Measurements from ENCODE around the gene SAT1.
A peak's percentile ranks its signal among the peaks of the same experiment; 100 is the strongest.

SAT1 gene

DNA sequence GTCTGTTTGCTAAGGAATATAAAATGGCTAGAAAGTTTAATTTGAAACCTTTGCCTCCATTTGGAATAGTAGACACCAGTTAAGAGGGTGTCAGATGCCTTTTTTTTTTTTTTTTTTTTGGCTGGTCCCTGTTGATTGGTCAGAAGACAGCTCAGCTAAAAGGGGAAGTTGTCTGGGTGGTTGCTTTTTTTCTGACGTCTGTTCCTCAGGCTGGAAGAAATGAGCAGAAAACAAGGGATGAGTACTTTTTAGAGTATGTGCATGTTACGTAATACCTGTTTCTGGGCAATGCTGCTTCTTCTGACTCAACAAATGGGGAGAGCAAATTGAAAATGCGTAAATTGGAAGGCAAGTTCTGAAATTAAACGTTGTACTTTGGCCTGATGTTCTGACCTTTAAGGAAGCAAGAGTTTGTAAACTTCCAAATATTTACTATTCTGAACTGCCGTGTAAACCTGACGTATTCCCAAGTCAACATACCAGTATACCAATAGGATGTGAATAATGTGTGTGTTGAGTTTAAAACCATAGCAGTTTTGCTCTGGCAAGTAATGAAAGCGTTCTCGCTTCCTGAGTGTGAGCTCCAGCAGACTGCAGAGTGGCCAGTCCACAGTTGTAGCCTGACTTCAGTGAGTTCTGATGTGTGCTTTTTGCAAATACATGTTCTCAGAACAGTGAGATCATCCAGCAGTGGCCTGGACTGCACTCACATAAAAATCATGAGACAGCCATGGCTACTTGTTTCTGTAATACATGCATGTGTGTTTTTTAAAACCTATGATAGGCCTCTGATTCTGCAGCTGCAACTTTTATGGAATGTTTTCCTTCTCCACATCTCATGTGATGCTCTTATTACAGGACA lies 1.7 kb downstream of the SAT1 start:
- Mint-ChIP-seq H3K27me3 (no peaks in the 10 kb centered on the region), H3K36me3 (ENCODE audit: insufficient read depth) (peaks cover 40% of the 10 kb centered on the region), H3K9me3 (no peaks in the 10 kb centered on the region), H3K4me3 (peak overlapping the region; percentile 96), H3K27ac (ENCODE audit: low read depth) (peak overlapping the region; percentile 94), H3K4me1 (peaks cover 30% of the 10 kb centered on the region)
- DNase-seq (ENCODE audit: low spot score in 2 of 2): no peak
- no peak for ATAC-seq (replicated peaks; ENCODE audit: extremely low read depth, poor library complexity, severe bottlenecking)

DNA sequence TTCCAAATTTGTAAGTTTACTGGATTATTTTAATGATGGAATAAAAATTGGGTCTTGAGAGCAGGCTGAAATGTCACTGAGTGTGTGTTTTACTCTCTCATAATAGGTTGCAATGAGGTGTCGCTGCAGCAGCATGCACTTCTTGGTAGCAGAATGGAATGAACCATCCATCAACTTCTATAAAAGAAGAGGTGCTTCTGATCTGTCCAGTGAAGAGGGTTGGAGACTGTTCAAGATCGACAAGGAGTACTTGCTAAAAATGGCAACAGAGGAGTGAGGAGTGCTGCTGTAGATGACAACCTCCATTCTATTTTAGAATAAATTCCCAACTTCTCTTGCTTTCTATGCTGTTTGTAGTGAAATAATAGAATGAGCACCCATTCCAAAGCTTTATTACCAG lies 2.6 kb downstream of the SAT1 start:
- Mint-ChIP-seq H3K4me3 (peak overlapping the region; percentile 96), H3K9me3 (no peaks in the 10 kb centered on the region), H3K36me3 (ENCODE audit: insufficient read depth) (peaks cover 40% of the 10 kb centered on the region), H3K4me1 (peaks cover 30% of the 10 kb centered on the region), H3K27ac (ENCODE audit: low read depth) (no peak overlapping the region), H3K27me3 (no peaks in the 10 kb centered on the region)
- ATAC-seq (replicated peaks; ENCODE audit: extremely low read depth, poor library complexity, severe bottlenecking) (no peak), DNase-seq (ENCODE audit: low spot score in 2 of 2) (no peak)

DNA sequence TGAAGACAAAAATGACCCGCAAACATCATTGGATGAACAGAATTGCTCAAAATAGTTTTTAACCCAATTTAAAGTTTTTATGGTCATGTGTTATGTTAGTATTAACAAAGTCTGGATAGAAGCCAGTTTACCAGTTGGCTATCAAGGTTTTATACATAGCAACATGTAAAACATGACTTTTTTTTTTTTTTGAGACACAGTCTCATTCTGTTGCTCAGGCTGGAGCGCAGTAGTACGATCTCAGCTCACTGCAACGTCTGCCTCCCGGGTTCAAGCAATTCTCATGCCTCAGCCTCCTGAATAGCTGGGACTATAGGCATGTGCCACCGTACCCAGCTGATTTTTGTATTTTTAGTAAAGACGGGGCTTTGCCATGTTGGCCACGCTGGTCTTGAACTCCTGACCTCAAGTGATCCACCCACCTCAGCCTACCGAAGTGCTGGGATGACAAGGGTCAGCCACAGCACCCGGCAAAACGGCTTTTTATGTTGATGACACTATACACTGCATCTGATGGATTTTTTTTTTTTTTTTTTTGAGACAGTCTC lies 3.4 kb downstream of the SAT1 start:
- no peaks in the 10 kb centered on the region for H3K9me3 Mint-ChIP-seq
- no peak overlapping the region for H3K4me3 Mint-ChIP-seq
- H3K27ac Mint-ChIP-seq (ENCODE audit: low read depth): peak overlapping the region; percentile 41
- H3K36me3 Mint-ChIP-seq (ENCODE audit: insufficient read depth): peaks cover 40% of the 10 kb centered on the region
- no peak for ATAC-seq (replicated peaks; ENCODE audit: extremely low read depth, poor library complexity, severe bottlenecking)
- H3K4me1 Mint-ChIP-seq: peaks cover 27% of the 10 kb centered on the region
- no peaks in the 10 kb centered on the region for H3K27me3 Mint-ChIP-seq
- no peak for DNase-seq (ENCODE audit: low spot score in 2 of 2)

DNA sequence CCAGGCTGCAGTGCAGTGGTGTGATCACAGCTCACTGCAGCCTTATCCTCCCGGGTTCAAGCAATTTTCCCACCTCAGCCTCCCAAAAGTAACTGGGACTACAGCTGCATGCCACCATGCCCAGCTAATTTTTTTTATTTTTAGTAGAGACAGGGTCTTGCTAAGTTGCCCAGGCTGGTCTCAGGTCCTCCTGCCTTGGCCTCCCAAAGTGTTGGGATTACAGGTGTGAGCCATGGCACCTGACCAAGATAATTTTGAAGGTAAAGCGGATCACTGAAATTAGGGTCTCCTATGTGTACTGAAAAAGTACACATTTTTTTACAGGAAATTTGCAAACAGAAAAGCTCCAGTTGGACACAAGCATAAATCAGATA lies 4.8 kb downstream of the SAT1 start:
- Mint-ChIP-seq H3K27ac (ENCODE audit: low read depth) (no peak overlapping the region), H3K9me3 (no peaks in the 10 kb centered on the region), H3K36me3 (ENCODE audit: insufficient read depth) (peaks cover 33% of the 10 kb centered on the region), H3K4me3 (no peak overlapping the region), H3K4me1 (peaks cover 18% of the 10 kb centered on the region), H3K27me3 (no peaks in the 10 kb centered on the region)
- ATAC-seq (replicated peaks; ENCODE audit: extremely low read depth, poor library complexity, severe bottlenecking): no peak
- no peak for DNase-seq (ENCODE audit: low spot score in 2 of 2)

DNA sequence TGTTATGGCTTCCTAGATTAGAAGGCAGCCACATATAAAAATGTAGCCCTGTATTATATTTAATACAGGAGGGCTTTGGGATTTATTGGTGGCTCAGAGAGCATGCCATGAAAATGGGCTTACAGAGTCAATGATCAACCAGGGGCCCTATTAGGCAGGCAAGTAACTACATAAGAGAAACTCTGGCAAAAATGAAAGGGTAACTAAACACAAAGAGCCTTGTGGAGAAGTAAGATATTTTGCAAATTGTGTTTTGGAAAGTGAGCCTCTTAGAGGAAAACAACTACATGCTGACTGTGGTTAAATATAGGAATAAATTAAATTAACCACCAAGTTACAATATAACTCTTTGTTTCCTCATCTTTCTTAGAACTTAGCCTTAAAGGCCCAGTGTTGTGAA lies 5.5 kb downstream of the SAT1 start:
- Mint-ChIP-seq H3K4me3 (no peak overlapping the region), H3K36me3 (ENCODE audit: insufficient read depth) (peaks cover 26% of the 10 kb centered on the region), H3K4me1 (peaks cover 16% of the 10 kb centered on the region), H3K9me3 (no peaks in the 10 kb centered on the region), H3K27me3 (no peaks in the 10 kb centered on the region), H3K27ac (ENCODE audit: low read depth) (no peak overlapping the region)
- ATAC-seq (replicated peaks; ENCODE audit: extremely low read depth, poor library complexity, severe bottlenecking): no peak
- no peak for DNase-seq (ENCODE audit: low spot score in 2 of 2)

DNA sequence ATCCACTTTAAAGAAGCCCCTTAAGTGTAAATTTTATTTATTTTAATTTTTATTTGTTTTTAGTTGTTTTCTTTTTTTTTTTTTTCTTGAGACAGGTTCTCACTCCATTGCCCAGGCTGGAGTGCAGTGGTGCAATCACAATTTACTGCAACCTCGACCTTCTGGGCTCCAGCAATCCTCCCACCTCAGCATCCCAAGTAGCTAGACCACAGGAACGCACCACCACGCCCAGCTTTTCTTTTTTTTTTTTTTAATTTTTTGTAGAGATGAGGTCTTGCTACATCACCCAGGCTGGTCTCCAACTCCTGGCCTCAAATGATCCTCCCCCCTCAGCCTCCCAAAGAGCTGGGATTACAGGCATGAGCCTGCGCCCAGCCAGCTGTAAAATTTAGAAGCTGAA lies 6.0 kb downstream of the SAT1 start:
- H3K4me3 Mint-ChIP-seq: no peak overlapping the region
- peaks cover 22% of the 10 kb centered on the region for H3K36me3 Mint-ChIP-seq (ENCODE audit: insufficient read depth)
- ATAC-seq (replicated peaks; ENCODE audit: extremely low read depth, poor library complexity, severe bottlenecking) (no peak), DNase-seq (ENCODE audit: low spot score in 2 of 2) (no peak)
- no peak overlapping the region for H3K27ac Mint-ChIP-seq (ENCODE audit: low read depth)
- H3K4me1 Mint-ChIP-seq: peaks cover 12% of the 10 kb centered on the region
- no peaks in the 10 kb centered on the region for H3K27me3 Mint-ChIP-seq
- H3K9me3 Mint-ChIP-seq: no peaks in the 10 kb centered on the region

DNA sequence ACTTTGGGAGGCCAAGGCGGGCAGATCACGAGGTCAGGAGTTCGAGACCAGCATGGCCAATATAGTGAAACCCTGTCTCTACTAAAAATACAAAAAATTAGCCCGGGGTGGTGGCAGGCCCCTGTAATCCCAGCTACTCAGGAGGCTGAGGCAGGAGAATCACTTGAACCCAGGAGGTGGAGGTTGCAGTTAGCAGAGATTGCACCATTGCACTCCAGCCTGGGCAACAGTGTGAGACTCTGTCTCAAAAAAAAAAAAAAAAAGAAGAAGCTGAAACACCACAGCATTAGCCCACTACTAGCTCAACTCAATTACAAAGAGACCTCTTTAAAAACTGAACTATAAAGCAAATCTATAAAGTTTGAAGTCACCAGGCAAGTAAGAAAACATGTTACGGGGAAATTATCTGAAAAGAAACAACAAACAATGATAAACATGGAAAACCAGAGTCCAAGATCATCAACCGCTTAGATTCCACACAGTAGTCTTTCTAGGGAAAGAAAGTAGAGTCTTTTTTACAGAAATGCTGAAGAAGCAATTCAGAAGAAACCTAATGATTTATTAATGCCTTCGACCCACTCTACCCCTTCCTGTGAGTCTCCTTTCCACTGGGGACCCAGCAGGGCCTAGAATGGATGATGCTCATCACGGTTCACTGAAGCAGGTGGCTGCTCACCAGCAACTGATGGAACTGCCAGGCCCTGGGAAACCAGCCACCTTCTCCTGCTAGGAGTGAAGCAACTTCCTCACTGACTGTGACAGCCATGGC lies 6.6 kb downstream of the SAT1 start:
- peaks cover 6% of the 10 kb centered on the region for H3K4me1 Mint-ChIP-seq
- H3K36me3 Mint-ChIP-seq (ENCODE audit: insufficient read depth): peaks cover 16% of the 10 kb centered on the region
- no peak for DNase-seq (ENCODE audit: low spot score in 2 of 2)
- no peak overlapping the region for H3K4me3 Mint-ChIP-seq
- no peaks in the 10 kb centered on the region for H3K9me3 Mint-ChIP-seq
- no peak for ATAC-seq (replicated peaks; ENCODE audit: extremely low read depth, poor library complexity, severe bottlenecking)
- H3K27ac Mint-ChIP-seq (ENCODE audit: low read depth): no peak overlapping the region
- no peaks in the 10 kb centered on the region for H3K27me3 Mint-ChIP-seq

DNA sequence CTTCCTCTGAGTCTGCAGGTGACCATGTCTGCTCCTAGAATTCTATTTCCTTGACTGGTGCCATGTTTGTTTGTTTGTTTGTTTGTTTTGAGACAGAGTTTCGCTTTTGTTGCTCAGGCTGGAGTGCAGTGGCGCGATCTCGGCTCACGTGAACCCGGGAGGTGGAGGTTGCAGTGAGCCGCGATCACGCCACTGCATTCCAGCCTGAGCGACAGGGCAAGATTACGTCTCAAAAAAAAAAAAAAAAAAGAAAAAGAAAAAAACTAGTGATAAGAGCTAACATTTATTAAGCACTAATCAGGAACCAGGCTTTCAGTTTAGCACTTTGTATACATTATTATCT lies 7.2 kb downstream of the SAT1 start:
- Mint-ChIP-seq H3K4me3 (no peak overlapping the region), H3K4me1 (peaks cover 3% of the 10 kb centered on the region), H3K9me3 (no peaks in the 10 kb centered on the region), H3K27ac (ENCODE audit: low read depth) (no peak overlapping the region), H3K36me3 (ENCODE audit: insufficient read depth) (peaks cover 10% of the 10 kb centered on the region), H3K27me3 (no peaks in the 10 kb centered on the region)
- no peak for DNase-seq (ENCODE audit: low spot score in 2 of 2)
- ATAC-seq (replicated peaks; ENCODE audit: extremely low read depth, poor library complexity, severe bottlenecking): no peak

DNA sequence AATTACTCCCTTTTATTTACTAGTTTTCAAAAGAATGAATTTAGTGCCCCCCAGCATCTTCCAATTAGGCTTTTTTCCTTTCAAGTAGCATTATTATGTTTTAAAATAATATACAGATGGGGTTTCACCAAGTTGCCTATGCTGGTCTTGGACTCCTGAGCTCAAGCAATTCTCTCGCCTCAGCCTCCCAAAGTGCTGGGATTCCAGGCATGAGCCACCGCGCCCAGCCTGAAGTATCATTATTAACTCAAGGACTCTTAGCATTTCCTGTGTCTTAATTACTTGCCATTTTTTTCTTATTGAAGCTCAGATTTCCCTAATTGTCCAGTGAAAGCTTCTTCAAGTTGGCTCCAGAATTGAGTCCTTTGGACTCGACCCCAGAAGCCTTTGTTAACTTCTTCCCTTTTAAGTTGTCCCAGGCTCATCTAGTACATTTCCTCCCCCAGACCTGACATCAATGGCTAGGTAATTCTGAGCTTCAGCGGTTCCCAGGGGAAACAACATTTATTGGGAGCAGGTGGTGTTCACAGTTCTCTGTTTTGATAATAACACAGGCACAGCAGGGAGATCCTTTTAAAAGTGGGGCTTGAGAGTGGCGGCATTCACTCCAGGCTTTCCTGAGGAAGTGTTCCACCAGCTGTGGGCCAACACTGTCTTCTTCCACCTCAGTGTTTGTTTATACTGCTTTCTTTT lies 10.0 kb downstream of the SAT1 start:
- Mint-ChIP-seq H3K4me1 (no peaks in the 10 kb centered on the region), H3K27ac (ENCODE audit: low read depth) (no peak overlapping the region), H3K9me3 (no peaks in the 10 kb centered on the region), H3K27me3 (no peaks in the 10 kb centered on the region), H3K4me3 (no peak overlapping the region), H3K36me3 (ENCODE audit: insufficient read depth) (no peaks in the 10 kb centered on the region)
- ATAC-seq (replicated peaks; ENCODE audit: extremely low read depth, poor library complexity, severe bottlenecking): no peak
- no peak for DNase-seq (ENCODE audit: low spot score in 2 of 2)

DNA sequence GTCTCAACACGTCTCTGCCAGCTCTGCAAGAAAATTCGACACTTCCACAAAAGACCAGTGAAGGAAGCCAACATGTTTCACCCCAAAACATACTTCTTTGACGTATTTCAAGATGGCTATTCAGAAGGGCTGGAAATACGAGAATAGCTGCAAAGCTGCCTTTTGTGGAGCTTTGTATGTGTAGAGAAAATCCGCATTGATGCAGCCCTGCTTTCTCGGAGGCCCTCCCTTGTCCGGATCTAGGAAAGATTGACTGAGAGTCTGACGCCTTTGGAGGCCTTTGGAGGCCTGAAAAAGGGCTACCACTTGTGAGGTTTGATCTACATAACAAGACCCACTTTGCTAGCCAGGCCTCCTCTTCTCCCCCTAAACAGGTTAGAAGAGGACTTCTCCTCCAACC lies 12.2 kb downstream of the SAT1 start:
- Mint-ChIP-seq H3K4me1 (no peaks in the 10 kb centered on the region), H3K9me3 (no peaks in the 10 kb centered on the region), H3K27ac (ENCODE audit: low read depth) (no peak overlapping the region), H3K27me3 (no peaks in the 10 kb centered on the region), H3K4me3 (no peak overlapping the region), H3K36me3 (ENCODE audit: insufficient read depth) (no peaks in the 10 kb centered on the region)
- DNase-seq (ENCODE audit: low spot score in 2 of 2): no peak
- no peak for ATAC-seq (replicated peaks; ENCODE audit: extremely low read depth, poor library complexity, severe bottlenecking)

DNA sequence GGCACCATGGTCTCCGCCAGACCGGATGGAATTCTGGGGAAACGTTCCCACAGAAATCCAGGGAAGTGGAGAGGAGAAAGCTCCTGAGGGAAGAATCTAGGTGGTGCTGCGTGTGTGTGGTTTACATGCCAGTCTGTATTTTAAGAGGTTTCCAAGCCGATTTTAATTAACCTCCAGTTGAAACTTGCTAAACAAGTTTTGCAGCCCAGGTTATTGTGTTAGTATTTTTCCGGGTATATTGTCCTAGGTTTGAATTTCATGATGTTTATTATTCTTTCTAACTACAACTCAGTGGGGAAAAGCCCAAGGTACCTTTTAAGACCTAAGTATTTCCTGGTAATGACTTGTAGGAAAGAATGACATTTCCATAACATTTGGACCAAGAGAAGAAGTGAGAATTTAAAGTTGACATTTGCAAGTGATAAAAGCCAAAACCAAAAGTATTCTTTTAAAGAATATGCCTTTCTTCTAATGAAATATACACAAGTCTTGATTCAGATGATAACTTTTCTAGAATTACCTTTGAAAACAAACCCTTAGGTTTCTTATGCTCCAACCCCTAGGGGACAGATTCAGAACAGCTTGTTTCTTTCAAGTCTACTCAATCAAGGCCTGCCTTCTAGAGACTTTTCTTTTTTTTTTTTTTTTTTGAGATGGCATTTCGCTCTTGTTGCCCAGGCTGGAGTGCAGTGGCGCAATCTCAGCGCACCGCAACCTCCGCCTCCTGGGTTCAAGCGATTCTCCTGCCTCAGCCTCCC lies 14.6 kb downstream of the SAT1 start:
- no peak overlapping the region for H3K4me3 Mint-ChIP-seq
- DNase-seq (ENCODE audit: low spot score in 2 of 2): no peak
- H3K9me3 Mint-ChIP-seq: no peaks in the 10 kb centered on the region
- ATAC-seq (replicated peaks; ENCODE audit: extremely low read depth, poor library complexity, severe bottlenecking): no peak
- no peaks in the 10 kb centered on the region for H3K27me3 Mint-ChIP-seq
- no peaks in the 10 kb centered on the region for H3K36me3 Mint-ChIP-seq (ENCODE audit: insufficient read depth)
- no peaks in the 10 kb centered on the region for H3K4me1 Mint-ChIP-seq
- H3K27ac Mint-ChIP-seq (ENCODE audit: low read depth): no peak overlapping the region

DNA sequence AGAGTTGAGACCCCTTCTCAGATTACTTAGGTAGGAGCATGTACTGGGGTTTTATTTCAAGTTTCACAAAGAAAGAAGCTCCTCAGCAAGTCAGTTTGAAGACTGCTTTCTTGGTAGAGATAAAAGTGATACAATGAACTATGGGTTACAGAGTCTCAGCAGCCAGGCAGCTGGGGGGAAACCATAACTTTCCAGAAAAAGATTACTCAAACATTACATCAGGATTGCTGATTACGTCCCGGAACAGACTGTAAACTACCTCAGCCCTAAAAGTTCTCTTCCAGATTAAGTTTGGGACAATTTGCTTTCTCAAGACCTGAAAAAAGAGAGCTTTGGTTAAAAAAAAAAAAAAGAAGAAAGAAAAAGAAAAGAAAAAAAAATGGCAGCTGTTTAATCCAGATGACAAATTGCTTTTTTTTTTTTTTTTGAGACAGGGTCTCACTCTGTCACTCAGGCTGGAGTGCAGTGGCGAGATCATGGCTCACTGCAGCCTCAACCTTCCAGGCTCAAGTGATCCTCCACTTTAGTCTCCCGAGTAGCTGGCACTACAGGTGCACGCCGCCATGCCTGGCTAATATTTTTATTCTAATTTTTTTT lies 16.6 kb downstream of the SAT1 start:
- no peaks in the 10 kb centered on the region for H3K9me3 Mint-ChIP-seq
- ATAC-seq (replicated peaks; ENCODE audit: extremely low read depth, poor library complexity, severe bottlenecking) (no peak), DNase-seq (ENCODE audit: low spot score in 2 of 2) (no peak)
- H3K4me1 Mint-ChIP-seq: no peaks in the 10 kb centered on the region
- H3K36me3 Mint-ChIP-seq (ENCODE audit: insufficient read depth): no peaks in the 10 kb centered on the region
- no peak overlapping the region for H3K27ac Mint-ChIP-seq (ENCODE audit: low read depth)
- H3K27me3 Mint-ChIP-seq: no peaks in the 10 kb centered on the region
- H3K4me3 Mint-ChIP-seq: no peak overlapping the region
